Kidney (tissue), 14 donors: Measurements from ENCODE around the gene SFTPB. TPM values are rescaled to one million over a fixed set of nuclear protein-coding genes. Genes with fewer than 3 reads are reported as not detected.

ENCODE experiments used
- DNase-seq, 5 donors: peaks; one replicate each; pipeline ENCODE4 v3.0.0-alpha.2; 2013 to 2020
- FAIRE-seq: peaks from 2 replicates; lab custom pipeline; 2012; peaks lifted over from hg19 to GRCh38; lab: Jason Lieb, UNC
- H3K27ac ChIP-seq, 2 donors: one replicate each; pipeline ENCODE4 v1.7.0; 2013; ENCODE audit warnings: low read depth in 2 of 2, low read length in 2 of 2, inconsistent platforms in 1 of 2
- H3K27me3 ChIP-seq: one replicate; pipeline ENCODE4 v1.7.1; 2013; ENCODE audit warnings: low read length, inconsistent platforms; ENCODE audit not compliant: control insufficient read depth, insufficient read depth
- H3K36me3 ChIP-seq, 3 donors: one replicate each; pipeline versions ENCODE4 v1.7.0 to v1.7.1; 2013; ENCODE audit warnings: low read length in 3 of 3, control low read depth in 1 of 3, inconsistent platforms in 1 of 3; ENCODE audit not compliant: insufficient read depth in 3 of 3, control insufficient read depth in 2 of 3
- H3K4me1 ChIP-seq, 3 donors: one replicate each; pipeline versions ENCODE4 v1.7.0 to v1.7.1; 2013; ENCODE audit warnings: low read length in 3 of 3, inconsistent platforms in 1 of 3, low read depth in 1 of 3; ENCODE audit not compliant: control insufficient read depth in 2 of 3, insufficient read depth in 2 of 3
- H3K4me3 ChIP-seq, 3 donors: one replicate each; pipeline versions ENCODE4 v1.7.0 to v1.8.1; 2013; ENCODE audit warnings: low read length in 3 of 3, control low read depth in 1 of 3, inconsistent platforms in 1 of 3
- H3K9ac ChIP-seq, 3 donors: one replicate each; pipeline versions ENCODE4 v1.7.0 to v1.7.1; 2013; ENCODE audit warnings: low read length in 3 of 3, control low read depth in 1 of 3, inconsistent platforms in 1 of 3
- H3K9me3 ChIP-seq, 3 donors: one replicate each; pipeline versions ENCODE4 v1.7.0 to v1.7.1; 2013; ENCODE audit warnings: low read length in 3 of 3, control low read depth in 1 of 3, inconsistent platforms in 1 of 3; ENCODE audit not compliant: control insufficient read depth in 2 of 3, insufficient read depth in 1 of 3
- intact Hi-C: fragments of 100-400 bp; cut with DNase I; formaldehyde crosslinking; loops from one replicate; pipeline ENCODE4 v1.11.1; 2022
- polyA plus RNA-seq: library from polyadenylated mRNA; stranded (reverse); fragments of 350-450 nt; fragmentation: Illumina TruSeq; extraction: RNeasy Lipid Tissue Mini Kit (QIAGEN cat#74804); gene quantifications from one replicate; pipeline ENCODE4 v1.2.3, GENCODE V29; 2014; ENCODE audit warnings: low read depth, low replicate concordance; ENCODE audit not compliant: insufficient read depth
- total RNA-seq: library from RNA; stranded (reverse); fragmentation: NEBNext Ultra II Directional; extraction: Animal tissue kit (Norgen Biotek cat#: 25700); gene quantifications from one replicate; pipeline ENCODE4 v1.2.1, GENCODE V29; 2021
- TF ChIP-seq, protein P1 (sequence below): IDR thresholded peaks from 3 replicates; pipeline ENCODE4 v1.5.1; 2012; ENCODE audit warnings: mild to moderate bottlenecking, moderate library complexity, borderline replicate concordance; ENCODE audit not compliant: insufficient read depth; ENCODE audit errors: extremely low read depth
- donor health status: control.
- donor health status: control.
- donor health status: control.
- donor health status: control.
- donor health status: control.
- donor health status: DM: yes; HTN: yes; CAD: no.
- donor health status: Normal renal cell carcinoma (clear cell type).

SFTPB gene
- total and polyA plus RNA-seq, 2 donors from 2014 or later, result 0.92 to 1.3 TPM

DNA sequence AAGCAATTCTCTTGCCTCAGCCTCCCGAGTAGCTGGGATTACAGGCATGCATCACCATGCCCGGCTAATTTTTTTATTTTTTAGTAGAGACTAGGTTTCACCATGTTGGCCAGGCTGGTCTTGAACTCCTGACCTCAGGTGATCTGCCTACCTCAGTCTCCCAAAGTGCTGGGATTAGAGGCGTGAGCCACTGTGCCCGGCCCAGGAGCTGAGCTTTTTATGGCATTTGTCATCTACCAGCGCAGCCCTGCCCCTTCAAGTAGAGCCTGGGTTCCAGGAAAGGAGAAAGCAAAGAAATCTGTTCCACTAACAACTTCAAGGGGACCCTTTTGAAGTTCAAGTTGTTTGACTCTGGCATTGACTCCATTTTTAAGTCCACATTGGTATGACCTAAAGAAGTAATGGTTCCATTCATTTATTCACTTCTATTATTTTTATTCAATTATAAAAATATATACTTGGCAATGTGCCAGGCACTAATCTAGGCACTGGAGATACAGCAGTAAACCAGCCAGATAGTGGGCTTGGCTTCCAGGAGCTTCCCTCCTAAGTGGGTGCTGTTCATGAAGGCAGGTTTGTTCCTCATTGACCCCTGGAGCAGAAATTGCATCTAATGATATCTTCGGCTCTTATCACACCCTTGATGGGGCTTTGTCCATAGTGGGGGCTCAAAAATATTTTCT, 8.0 kb upstream of the SFTPB start:
- Histone ChIP-seq H3K9ac (no peak overlapping the region), H3K4me3 (no peak overlapping the region), H3K36me3 (no peaks in the 10 kb centered on the region), H3K27ac (no peak overlapping the region), H3K27me3 (no peaks in the 10 kb centered on the region), H3K4me1 (peaks cover 0 to 6% (median 4%) of the 10 kb centered on the region in 3 donors), H3K9me3 (no peaks in the 10 kb centered on the region)
- TF ChIP-seq, protein P1, sequence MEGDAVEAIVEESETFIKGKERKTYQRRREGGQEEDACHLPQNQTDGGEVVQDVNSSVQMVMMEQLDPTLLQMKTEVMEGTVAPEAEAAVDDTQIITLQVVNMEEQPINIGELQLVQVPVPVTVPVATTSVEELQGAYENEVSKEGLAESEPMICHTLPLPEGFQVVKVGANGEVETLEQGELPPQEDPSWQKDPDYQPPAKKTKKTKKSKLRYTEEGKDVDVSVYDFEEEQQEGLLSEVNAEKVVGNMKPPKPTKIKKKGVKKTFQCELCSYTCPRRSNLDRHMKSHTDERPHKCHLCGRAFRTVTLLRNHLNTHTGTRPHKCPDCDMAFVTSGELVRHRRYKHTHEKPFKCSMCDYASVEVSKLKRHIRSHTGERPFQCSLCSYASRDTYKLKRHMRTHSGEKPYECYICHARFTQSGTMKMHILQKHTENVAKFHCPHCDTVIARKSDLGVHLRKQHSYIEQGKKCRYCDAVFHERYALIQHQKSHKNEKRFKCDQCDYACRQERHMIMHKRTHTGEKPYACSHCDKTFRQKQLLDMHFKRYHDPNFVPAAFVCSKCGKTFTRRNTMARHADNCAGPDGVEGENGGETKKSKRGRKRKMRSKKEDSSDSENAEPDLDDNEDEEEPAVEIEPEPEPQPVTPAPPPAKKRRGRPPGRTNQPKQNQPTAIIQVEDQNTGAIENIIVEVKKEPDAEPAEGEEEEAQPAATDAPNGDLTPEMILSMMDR, result no peak
- no peak for FAIRE-seq
- intact Hi-C loops, result no loop called here
- no peak for DNase-seq

DNA sequence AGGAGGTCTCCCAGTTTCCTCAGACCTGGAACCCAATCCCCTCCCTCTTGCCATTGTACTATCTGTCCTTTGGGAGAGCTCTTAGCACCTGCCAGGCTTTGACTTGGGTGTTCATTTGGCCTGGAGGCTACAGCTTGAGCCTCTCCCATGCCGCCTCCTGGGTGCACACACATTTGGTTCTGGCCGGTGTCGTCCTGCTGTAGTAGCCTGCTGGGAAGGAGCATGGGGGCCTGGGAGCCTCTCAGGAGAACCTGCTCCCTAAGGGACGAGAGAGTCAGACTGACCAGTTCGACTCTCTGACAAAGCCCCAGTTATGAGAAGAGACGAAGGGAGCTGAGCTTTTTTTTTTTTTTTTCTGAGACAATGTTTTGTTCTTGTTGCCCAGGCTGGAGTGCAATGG, 7.4 kb upstream of the SFTPB start:
- FAIRE-seq, result no peak
- TF ChIP-seq, protein P1, result no peak
- Histone ChIP-seq H3K9me3 (no peaks in the 10 kb centered on the region), H3K4me3 (no peak overlapping the region), H3K36me3 (no peaks in the 10 kb centered on the region), H3K27me3 (no peaks in the 10 kb centered on the region), H3K9ac (no peak overlapping the region), H3K4me1 (peaks cover 0 to 6% (median 4%) of the 10 kb centered on the region in 3 donors), H3K27ac (no peak overlapping the region)
- DNase-seq, result no peak
- intact Hi-C loops, result no loop called here

DNA sequence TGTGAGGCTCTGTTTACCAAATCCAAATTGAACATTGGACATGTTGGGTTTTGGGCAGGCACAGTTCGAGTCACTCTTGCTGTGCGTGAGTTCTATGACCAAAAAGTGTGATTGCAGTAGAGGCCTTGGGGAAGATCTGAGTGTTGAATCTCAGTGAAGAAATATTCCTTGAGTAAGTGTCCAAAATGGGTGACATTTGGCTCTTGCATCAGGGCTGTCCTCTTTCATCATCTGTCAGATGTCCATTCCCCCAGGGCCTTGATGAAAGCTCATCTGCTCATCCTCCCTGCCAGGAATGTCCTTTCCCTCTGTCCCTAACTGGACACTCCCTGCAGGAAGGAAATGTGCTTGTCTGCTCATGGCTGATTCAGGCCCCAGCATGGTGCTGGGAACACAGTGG, 6.4 kb upstream of the SFTPB start:
- H3K4me1 ChIP-seq, result peaks cover 0 to 6% (median 4%) of the 10 kb centered on the region in 3 donors
- no peak for FAIRE-seq
- intact Hi-C loops, result no loop called here
- no peaks in the 10 kb centered on the region for H3K36me3 ChIP-seq
- no peak overlapping the region for H3K4me3 ChIP-seq
- H3K27ac ChIP-seq, result no peak overlapping the region
- TF ChIP-seq, protein P1, result no peak
- no peaks in the 10 kb centered on the region for H3K9me3 ChIP-seq
- no peaks in the 10 kb centered on the region for H3K27me3 ChIP-seq
- no peak overlapping the region for H3K9ac ChIP-seq
- DNase-seq, result no peak
